ENCODE measurements around the gene BRIP1. TPM values are rescaled to one million over a fixed set of nuclear protein-coding genes. Genes with fewer than 3 reads are reported as not detected.
"Not testable (repeated sequence)": the region's sequence is repeated elsewhere in the genome, so short reads cannot be mapped to it uniquely, and the experiment has no call there.

BRIP1 gene
- total RNA-seq, 4 donors from 2014 or later: 1.0 to 13.0 TPM; not detected in 2

- no peak for DNase-seq
- intact Hi-C loops (cut with DNase I; ENCODE audit: low total_unique reads): no loop called here
- no peaks in the 10 kb centered on the region for H3K4me1 ChIP-seq
- no peaks in the 10 kb centered on the region for H3K36me3 ChIP-seq
- no peaks in the 10 kb centered on the region for H3K9me3 ChIP-seq
- TF ChIP-seq CTCF (IDR thresholded peaks at IDR 0.05) (no peak), POLR2A (IDR thresholded peaks at IDR 0.05) (no peak)
- no peak overlapping the region for H3K4me3 ChIP-seq
- H3K27ac ChIP-seq: no peak overlapping the region
- no peaks in the 10 kb centered on the region for H3K27me3 ChIP-seq
Observed at GRCh38 chr17:61774724-61775123, 88.6 kb downstream of the BRIP1 start.

- intact Hi-C loops (cut with DNase I; ENCODE audit: low total_unique reads); H3K27me3 ChIP-seq: not testable (repeated sequence)
Observed at GRCh38 chr17:61774087-61774486, 89.2 kb downstream of the BRIP1 start.

GRCh38 chr17:61770752-61771533 is 92.4 kb downstream of the BRIP1 start:
- no peak overlapping the region for H3K4me3 ChIP-seq
- H3K9me3 ChIP-seq: no peaks in the 10 kb centered on the region
- TF ChIP-seq CTCF (IDR thresholded peaks at IDR 0.05): no peak
- TF ChIP-seq POLR2A (IDR thresholded peaks at IDR 0.05): no peak
- no peak for DNase-seq
- H3K27me3 ChIP-seq: no peaks in the 10 kb centered on the region
- no peaks in the 10 kb centered on the region for H3K36me3 ChIP-seq
- intact Hi-C loops (cut with DNase I; ENCODE audit: low total_unique reads): no loop called here
- H3K27ac ChIP-seq: no peak overlapping the region
- no peaks in the 10 kb centered on the region for H3K4me1 ChIP-seq

More at GRCh38 chr17:61774087-61774486, 89.2 kb downstream of the BRIP1 start:
- H3K4me3 ChIP-seq, H3K36me3 ChIP-seq, H3K27ac ChIP-seq, H3K4me1 ChIP-seq, DNase-seq, H3K9me3 ChIP-seq: not testable (repeated sequence)

GRCh38 chr17:61770043-61770442 is 93.3 kb downstream of the BRIP1 start:
- no peaks in the 10 kb centered on the region for H3K9me3 ChIP-seq
- H3K27ac ChIP-seq: no peak overlapping the region
- H3K4me1 ChIP-seq: no peaks in the 10 kb centered on the region
- DNase-seq: no peak
- H3K36me3 ChIP-seq: no peaks in the 10 kb centered on the region
- TF ChIP-seq CTCF (IDR thresholded peaks at IDR 0.05) (no peak), POLR2A (IDR thresholded peaks at IDR 0.05) (no peak)
- no peak overlapping the region for H3K4me3 ChIP-seq
- no peaks in the 10 kb centered on the region for H3K27me3 ChIP-seq
- intact Hi-C loops (cut with DNase I; ENCODE audit: low total_unique reads): no loop called here

- no peak for DNase-seq
- no peaks in the 10 kb centered on the region for H3K36me3 ChIP-seq
- TF ChIP-seq CTCF (IDR thresholded peaks at IDR 0.05): no peak
- TF ChIP-seq POLR2A (IDR thresholded peaks at IDR 0.05): no peak
- no peaks in the 10 kb centered on the region for H3K27me3 ChIP-seq
- intact Hi-C loops (cut with DNase I; ENCODE audit: low total_unique reads): no loop called here
- H3K4me3 ChIP-seq: no peak overlapping the region
- H3K4me1 ChIP-seq: no peaks in the 10 kb centered on the region
- H3K9me3 ChIP-seq: no peaks in the 10 kb centered on the region
- no peak overlapping the region for H3K27ac ChIP-seq
Observed at GRCh38 chr17:61768405-61768804, 94.9 kb downstream of the BRIP1 start.

All from uterus (tissue), 4 donors.